ENCODE data around the gene TRIM36. TPM values are rescaled to one million over a fixed set of nuclear protein-coding genes. Genes with fewer than 3 reads are reported as not detected.

The TRIM36 gene, protein sequence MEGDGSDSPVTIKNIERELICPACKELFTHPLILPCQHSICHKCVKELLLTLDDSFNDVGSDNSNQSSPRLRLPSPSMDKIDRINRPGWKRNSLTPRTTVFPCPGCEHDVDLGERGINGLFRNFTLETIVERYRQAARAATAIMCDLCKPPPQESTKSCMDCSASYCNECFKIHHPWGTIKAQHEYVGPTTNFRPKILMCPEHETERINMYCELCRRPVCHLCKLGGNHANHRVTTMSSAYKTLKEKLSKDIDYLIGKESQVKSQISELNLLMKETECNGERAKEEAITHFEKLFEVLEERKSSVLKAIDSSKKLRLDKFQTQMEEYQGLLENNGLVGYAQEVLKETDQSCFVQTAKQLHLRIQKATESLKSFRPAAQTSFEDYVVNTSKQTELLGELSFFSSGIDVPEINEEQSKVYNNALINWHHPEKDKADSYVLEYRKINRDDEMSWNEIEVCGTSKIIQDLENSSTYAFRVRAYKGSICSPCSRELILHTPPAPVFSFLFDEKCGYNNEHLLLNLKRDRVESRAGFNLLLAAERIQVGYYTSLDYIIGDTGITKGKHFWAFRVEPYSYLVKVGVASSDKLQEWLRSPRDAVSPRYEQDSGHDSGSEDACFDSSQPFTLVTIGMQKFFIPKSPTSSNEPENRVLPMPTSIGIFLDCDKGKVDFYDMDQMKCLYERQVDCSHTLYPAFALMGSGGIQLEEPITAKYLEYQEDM
- total RNA-seq = 0.53 and 0.75 TPM in 2 replicates

DNA sequence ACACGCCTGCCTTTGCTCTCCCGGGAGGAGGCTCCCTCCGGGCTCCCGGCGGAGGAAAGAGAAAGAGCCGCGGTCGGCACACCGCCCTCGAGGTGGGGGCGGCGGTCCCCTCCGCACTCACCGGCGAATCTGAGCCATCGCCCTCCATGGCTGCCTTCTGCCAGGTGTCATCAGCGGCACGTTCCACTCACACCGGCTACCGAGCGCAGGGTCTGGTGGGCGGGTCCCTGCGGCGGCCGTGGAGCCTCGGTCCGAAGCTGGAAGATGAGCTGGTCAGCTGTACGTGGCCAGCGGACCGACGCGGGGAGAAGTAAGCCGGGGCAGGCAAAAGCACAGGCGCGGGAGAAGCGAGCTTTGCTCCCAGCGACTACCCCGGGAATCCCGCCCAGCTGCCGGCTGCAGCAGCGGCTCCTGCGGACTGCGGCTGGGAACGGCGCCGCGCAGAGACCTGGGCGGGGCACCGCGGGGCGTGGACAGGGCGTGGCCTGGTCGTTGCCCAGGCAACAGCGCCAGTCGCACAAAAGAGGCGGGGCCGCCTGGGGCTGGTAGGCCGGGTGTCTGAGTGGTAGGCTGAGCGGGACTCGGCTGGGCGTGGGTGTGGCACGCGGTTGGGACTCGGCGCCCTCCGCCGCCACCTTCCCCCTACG, at the start of gene TRIM36:
Gene TRIM36 (minus strand): TSS at position 422 of the 647 bp plus-strand sequence. CDS start 274 bp downstream, at position 148.

Other genes with a start within 250 kb of the TRIM36 start
- 15.2 and 16.7 TPM in 2 replicates for gene PGGT1B, start 93.0 kb upstream of the TRIM36 start, total RNA-seq
- gene CCDC112, start 126.7 kb upstream of the TRIM36 start, total RNA-seq = 5.4 and 5.8 TPM in 2 replicates